ENCODE measurements around the gene IFT57.

IFT57 gene

DNA sequence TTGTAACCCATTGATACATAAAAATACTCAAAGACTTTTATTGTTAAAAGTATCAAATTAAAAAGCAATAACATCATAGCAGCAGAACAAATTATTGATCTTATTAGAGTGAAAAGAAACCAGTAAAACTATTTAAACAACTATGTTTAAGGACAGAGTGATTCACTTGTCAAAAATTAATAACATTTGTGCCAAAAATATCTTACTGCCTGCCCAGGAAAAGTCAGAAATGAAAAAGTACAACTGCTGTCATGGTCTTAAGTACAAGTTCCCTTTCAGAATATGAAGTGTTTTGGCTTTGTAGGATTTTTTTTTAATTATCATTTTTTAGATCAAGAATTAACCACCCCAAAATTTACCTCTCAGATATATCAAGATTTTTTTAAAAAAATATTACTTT, 3.4 kb downstream of the IFT57 start:
- DNase-seq = peak; percentile 52

DNA sequence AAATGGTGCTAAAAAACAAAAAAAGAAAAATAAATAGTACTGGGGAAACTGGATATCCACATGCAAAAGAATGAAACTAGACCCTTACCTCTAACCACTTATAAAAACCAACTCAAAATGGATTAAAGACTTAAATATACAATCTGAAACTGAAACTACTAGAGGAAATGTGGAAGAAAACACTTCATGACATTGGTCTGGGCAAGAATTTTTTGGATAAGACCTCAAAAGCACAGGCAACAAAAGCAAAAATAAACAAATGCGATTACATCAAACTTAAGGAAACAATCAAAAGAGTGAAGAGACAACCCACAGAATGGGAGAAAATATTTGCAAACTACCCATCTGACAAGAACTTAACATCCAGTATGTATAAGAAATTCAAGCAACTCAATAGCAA, 6.4 kb downstream of the IFT57 start:
- no peak for DNase-seq

DNA sequence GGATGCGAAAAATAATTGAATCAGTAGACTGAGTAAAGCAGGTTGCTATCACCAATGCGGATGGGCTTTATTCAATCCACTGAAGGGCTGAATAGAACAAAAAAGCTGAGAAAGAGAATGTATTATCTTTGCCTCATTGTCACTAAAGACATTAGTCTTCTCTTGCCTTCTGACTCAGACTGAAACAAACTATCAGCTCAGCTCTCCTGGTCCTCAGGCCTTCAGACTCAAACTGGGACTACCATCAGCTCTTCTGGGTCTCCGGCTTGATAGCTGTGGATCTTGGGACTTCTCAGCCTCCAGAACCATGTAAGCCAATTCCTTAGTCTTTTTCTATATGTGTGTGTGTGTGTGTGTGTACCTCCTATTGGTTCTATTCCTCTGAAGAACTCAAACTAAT, 12.6 kb downstream of the IFT57 start:
- no peak for DNase-seq

DNA sequence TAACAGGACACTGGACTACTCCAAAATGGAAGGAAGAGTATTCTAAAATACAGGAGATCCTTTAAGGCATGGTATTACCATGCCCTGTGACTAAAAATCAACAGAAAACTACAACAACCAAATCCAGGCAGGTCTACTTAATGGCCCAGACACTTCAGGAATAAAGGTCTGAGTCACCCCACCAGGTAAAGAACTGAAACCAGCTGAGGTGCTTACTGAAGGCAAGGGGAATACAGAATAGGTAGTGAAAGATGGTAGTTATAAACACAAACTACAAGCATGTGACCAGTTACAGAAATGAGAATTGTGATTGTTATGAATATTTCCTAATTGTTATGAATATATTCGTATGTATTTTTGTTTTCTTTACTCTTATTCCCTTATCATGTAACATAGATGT, 13.4 kb downstream of the IFT57 start:
- no peak for DNase-seq

DNA sequence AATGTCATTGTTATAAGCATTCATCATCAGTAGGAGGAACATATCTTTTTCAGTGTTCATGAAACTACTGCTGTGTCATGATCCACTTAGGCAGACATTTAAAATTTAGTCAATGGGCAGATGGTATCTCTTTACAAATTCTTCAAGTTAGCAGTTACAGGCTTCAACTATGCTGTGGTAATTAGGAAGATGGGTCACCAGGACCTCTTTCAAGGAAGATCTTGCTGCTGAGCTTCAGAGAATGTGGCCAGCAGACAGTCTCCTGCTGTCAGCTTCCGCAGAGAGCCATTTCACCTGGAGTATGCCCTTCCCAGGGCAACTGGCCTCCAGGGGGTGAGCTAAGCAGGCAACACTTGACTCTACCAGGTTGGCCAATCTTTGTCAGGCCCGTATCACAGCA, 19.4 kb downstream of the IFT57 start:
- DNase-seq = no peak

DNA sequence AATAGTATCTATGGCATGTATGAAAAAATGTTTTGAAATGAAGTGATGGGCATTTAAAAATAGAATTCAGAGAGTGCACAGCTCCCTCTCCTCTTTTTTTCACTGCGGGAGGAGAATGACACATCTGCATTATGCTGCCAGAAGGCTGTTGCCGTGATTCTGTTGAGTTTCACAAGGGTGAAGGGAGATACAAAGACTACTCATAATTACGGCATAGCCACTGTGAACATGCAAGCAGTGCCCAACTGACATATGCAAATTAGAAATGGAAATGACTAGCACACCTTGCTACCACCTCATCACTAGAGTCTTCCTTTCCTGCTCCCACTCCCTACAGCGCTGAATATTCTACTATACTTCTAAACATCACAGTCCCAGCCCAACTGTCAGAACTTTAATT, 20.1 kb downstream of the IFT57 start:
- no peak for DNase-seq

DNA sequence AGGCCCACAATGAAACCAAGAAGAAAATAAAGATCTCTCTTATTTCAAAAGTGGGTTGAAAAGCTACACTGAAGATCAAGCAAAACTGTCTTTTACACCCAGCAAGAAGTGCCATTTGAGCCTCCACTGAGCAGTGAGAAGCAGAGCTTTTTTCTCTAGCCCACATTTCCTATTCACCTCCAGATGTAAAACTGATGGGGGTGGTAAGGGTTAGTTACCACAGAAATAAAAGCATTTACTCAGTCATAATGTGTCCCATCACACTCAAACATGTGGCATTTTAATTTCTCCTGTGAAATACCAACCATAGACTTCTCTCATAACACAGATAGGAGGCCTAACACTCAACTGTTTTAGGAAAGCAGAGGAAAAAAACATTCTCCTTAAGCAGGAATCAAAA, 21.0 kb downstream of the IFT57 start:
- DNase-seq = no peak

DNA sequence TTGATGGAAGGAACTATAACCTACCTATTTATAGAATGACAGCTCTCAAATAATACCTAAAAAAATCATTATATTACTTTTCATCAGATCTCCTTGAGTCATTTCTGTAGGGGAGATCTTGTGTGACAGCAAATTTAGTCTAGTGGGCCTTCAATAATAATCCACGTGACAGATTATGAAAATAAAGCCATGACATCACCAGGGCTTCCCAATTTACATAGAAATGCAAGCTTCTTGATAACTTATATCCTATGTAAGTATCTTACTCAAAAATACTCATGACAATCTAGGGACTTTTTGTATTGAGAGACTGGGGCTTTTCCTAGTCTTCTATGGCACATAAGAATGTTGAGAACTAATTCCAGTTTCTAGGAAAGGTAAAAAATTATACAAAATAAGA, 21.6 kb downstream of the IFT57 start:
- DNase-seq = no peak

DNA sequence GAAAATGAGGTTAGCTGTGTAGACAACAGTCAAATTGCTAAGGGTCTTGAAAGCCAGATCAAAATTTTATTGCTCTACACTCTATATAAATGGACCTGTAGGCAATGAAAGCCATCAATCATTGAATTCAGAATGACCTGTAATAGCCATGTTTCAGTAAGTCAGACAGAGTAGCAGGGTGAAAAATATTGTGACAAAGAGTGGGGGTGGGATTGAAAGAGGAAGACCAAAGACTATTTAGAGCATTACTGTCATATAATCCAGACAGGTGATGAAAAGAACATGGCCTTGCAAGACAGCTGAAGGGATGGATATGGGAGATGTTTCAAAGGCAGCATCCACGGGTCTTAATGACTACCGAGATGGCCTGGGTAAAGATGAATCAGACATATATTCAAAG, 22.2 kb downstream of the IFT57 start:
- DNase-seq = no peak

DNA sequence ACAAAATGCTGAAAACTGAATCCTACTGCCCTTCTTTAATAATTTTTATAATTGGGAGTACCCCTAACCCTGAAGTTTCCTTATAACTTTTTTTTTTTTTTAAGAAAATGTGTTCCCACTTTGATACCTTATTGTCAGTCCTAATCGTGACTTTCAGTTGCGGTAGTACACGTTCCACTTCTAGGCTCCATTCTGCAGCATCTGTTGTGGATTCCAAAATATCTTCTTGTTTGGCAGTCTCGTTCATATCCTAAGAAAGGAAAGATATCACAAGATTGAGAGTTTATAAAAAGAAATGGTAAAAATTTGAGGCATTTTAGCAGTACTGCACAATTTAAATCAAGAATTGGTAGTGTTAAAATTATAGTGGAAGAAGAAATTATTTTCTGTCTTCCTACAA, 30.8 kb downstream of the IFT57 start:
- no peak for DNase-seq

DNA sequence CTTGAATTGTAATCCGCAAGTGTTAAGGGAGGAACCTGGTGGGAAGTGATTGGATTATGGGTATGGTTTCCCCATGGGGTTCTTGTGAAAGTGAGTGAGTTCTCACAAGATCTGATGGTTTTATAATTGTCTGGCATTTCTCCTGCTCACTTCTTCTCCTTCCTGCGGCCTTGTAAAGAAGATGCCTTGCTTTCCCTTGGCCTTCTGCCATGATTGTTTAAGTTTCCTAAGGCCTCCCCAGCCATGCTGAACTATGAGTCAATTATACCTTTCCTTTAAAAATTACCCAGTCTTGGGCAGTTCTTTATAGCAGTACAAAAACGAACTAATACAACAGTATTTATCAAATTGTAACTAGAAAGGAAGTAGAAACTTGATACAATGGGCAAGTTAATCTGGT, 31.9 kb downstream of the IFT57 start:
- no peak for DNase-seq

DNA sequence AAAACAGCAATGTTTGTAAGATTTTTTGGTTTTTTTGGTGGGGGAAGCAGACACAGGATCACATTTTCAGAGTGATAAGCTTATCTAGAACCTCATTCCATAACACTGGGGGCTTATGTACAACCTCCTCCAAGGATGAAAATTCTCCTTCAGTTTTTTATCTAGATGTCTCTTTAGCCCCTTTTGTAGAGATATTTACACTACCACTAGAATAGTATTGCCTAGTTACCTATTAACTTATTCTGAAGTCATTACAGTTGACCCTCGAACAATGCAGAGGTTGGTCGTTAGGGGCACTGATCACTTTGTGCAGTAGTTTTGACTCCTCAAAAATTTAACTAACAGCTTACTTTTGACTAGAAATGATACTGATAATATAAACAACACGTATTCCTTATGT, 32.8 kb downstream of the IFT57 start:
- DNase-seq = no peak

DNA sequence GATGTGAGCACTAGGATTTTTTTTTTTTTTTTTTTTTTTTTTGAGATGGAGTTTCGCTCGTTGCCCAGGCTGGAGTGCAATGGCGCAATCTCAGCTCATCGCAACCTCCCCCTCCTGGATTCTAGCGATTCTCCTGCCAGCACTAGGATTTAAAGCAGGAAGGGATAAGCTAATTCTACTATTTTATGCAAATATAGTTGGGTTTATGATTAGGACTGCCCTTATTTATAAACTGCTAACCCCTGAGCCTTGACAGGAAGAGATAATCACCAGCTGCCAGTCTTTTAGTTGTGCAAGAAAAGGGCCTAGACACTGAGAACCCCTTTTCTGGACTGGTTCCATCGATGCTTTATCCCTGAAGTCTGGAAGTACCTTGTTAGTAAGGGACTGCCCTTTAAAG, 36.7 kb downstream of the IFT57 start:
- DNase-seq = no peak

DNA sequence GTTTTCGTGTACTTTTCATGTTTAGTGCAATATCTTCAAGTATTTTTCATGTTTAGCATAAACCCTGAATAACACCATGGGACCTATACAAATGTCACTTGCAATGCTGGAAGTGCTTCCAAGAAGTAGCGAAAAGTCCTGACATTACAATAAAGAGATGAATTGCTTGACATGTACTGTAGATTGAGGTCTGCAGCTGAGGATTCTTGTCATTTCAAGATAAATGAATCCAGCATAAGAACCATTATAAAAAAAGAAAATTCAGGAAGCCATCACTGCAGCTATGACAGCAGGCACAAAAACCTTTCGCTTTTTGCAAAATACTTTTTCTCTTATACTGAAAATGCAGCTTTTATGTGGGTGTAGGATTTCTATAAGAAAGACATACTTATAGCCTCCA, 37.4 kb downstream of the IFT57 start:
- no peak for DNase-seq

DNA sequence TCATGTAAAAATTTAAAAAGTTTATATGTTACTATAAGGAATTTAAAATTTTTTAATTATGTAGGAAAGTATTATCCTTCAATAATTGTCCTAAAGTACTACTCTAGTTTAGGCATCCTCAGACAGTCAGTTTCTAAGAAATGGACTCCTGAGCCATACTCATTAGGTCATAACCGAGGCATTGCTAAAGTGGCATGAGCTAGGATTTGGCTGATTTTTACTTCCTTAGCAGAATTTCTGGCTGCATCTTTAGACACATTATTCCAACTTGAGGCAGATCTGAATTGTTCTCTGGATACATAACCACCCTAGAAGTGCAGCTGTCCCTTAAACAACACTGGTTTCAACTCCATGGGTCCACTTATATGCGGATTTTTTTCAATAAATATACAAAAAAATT, 38.3 kb downstream of the IFT57 start:
- DNase-seq = no peak

DNA sequence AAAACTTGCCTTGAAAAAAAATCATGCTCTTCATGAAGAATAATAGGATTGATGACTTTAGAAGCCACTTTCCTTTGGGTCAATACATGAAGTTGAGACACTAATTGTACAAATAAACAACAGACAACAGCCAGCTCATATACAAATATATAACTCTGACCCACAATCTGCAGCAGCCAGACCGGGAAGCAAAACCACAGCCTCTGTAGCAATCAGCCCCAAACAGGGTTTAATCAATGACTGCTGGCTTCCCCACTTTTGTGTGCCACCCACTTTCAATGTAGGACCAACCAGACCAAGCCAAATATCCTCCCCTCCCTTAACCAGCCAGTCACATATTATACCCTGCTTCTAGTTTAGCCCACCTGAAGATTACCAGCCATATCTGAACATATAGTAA, 39.0 kb downstream of the IFT57 start:
- peak; percentile 62 for DNase-seq

DNA sequence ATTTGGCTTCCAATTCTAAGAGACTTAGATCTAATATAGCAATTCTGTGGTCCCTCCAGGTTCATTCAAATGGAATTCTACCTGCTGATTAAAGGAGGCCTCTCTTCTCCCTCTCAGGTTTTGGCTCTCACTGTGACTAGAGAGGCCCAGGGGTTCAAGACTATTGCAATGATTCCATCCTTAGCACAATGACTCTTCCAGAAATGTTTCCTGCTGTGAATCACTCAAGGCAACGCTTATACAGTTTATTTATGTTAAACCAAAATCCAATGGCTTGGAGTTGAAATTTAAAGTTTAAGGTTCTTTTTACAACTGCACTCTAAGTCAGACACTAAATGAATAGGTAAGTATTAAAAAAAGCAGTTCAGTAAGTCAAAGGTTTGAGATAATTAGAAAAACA, 39.9 kb downstream of the IFT57 start:
- peak; percentile 70 for DNase-seq

DNA sequence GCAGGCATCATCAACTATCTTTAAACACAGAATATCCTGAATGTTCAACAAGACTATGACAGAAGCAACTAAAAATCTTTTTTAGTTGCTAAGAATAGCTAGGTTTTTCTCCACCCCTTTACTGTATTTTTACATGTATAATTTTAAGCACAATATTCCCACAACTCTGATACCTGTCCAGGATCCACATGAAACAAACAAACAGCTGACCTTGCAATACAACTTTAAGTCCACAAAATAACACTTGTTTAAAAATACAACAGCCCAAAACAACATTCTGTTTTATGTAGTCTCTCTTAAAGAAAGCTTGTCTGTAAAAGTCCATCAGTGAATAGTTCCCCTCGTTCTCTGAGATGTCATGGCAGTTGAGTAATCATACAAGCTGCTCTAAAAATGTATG, 41.1 kb downstream of the IFT57 start:
- peak; percentile 21 for DNase-seq

DNA sequence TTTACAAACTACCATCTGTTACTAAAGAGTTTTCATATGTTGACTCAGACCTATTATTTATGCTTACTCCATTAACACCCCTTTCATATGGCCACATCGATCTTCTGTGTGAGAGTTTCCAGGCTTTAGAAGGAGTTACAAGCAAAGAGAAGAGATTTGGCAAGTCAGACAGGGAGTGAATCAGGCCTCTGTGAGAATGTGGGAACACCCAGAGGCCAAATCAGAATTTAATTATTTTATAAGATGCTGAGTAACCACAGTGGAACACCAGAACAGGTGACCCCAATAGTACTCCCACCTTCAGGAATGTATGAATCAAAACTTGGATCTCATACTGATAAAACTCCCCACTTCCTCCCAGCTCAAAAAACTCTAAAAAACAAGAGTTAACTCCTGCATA, 42.0 kb downstream of the IFT57 start:
- DNase-seq = peak; percentile 91

DNA sequence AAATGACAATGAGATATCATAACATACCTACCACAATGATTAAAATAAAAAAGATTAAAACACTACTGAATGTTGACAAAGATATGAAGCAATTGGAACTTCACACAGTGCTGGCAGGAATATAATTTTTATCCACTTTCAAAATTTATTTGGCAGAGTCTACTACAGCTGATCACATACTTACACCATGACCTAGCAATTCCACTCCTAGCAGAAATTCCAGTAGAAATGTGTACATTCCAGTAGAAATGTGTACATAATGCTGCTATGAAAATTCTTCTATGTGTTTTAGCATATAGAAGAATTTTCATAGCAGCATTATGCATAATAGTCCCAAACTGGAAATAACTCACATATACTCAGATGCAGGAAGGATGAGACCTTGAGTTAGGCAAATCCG, 43.5 kb downstream of the IFT57 start:
- DNase-seq = peak; percentile 60

DNA sequence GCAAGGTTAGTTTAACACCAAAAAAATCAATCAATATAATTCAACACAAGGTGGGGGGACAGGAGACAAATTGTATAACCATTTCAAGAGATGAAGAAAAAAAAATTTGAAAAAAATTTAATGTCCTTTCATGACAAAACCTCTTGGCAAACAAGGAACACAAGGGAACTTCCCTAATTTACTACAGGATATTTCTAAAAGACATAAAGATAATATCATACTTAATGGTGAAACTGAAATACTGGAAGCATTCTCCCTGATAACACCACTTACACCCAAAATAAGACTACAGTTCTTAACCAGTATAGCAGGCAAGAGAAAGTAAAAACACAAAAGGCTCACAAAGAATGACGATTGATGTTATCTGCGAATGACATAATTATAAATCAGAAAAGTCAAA, 44.7 kb downstream of the IFT57 start:
- DNase-seq = no peak

DNA sequence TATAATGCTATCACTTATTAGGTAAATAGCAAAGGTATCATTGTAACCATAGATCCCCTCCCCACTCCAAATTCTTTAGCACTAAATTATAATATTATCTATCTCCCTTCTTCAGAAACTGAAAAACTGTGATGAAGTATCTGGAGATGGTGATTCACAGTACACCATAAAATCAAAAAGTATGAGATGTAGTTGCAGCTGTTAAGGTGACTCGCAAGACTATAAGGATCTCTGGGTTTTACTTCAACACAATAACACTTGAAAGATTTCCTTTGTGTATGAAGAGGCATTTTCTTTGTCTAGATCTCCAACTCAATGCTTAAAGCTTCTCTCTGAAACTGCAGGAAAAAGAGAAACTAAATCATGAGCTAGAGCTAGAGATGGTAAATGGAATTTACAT, 46.9 kb downstream of the IFT57 start:
- DNase-seq = peak; percentile 67

DNA sequence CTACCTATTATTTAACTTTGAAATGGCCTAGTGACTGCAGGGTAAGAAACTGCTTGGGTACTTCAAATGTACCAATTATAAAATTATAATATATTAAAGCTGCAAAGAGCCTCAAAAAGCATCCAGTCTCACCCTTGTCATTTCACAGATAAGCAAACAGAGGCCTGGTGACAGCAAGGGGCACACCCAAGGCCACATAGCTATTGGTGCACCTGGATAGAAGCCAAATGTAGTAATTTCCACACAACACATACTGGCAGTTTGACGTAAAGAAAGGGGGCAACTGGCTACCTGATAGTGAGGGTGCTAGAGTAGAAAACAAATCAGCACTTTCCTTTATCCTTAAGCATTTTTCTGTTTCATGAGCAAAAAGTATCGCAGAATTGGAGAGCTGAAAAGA, 51.1 kb downstream of the IFT57 start:
- DNase-seq = no peak

DNA sequence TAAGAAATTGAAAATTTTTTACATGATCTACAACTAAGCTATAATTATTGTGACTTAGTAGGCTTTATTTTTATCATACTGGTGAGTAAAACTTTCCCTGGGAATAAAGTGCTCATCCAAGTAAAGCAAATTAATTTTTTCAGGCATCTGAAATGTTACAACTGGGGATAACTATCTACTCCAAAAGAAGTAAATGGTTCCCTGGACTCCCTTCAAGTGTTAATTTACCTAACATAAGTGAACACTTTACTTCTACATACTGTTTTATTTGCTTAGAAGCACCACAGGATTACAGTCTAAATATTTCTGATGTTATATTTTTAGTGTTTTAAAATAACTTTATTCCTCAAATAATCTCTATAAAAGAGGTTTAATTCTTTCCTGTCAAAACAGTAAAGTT, 57.8 kb downstream of the IFT57 start:
- no peak for DNase-seq

DNA sequence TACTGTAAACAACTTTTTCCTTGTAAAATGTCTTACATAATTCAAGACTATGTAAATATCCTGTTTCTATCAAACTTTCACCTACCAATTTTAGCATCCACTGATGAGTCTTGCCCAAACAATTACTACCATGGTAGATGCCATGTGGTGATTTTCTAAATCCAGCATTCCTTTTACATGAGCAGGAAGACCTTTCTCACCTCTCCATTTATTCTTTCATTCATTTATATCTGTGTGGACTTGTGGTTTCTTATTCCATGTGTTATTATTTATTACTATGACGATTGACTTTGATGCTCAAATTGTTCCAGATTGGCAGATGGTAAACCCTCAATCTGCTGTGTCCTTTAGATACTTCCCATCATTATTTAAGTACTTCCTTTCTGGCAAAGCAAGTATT, 62.4 kb downstream of the IFT57 start:
- peak; percentile 87 for DNase-seq

DNA sequence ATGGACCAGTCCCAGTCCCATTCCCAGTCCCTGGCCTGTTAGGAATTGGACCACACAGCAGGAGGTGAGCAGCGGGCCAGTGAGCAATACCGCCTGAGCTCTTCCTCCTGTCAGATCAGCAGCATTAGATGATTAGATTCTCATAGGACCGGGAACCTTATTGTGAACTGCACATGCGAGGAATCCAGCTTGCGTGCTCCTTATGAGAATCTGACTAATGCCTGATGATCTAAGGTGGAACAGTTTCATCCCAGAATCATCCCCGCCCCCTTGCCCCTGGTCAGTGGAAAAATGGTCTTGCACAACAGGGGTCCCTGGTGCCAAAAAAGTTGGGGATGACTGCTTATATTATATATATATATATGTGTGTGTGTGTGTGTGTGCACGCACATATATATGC, 63.1 kb downstream of the IFT57 start:
- DNase-seq = peak; percentile 90
